ENCODE data around the gene OSBPL1A.
"Not testable (repeated sequence)": the region's sequence is repeated elsewhere in the genome, so short reads cannot be mapped to it uniquely, and the experiment has no call there.

Gene OSBPL1A

GRCh38 chr18:24396082-24396633 is 1.5 kb downstream of the OSBPL1A start:
- no peak for DNase-seq

DNA sequence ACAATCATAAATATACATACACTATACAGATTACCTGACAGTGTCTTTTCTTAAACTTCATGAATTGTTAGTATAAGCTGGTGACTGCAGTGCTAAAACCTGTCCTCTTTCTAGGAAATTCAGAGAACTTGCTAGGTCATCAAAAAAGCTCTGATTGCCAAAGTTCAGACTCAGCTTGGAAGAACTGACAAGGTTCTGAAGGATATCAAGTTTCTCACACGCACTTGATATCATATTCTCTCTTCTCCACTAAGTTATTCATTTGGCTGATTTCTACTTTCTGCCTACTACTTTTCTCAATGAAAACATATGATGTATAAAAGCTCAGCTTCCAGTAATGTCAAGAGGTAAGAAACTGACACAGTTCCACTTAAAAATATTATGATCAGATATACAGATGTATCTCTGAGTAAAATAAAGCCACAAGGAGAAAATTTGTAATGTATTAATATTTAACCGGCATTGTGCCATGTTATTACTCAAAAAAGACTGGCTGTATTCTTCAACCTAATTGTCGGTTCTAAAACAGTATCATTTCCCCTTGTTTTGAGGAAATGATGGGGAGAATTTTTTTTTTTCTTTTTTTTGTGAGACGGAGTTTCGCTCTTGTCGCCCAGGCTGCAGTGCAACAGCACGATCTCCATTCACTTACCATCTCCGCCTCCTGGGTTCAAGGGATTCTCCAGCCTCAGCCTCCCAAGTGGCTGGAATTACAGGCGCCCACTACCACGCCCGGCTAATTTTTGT is 2.4 kb downstream of the OSBPL1A start:
- no peak for DNase-seq

- DNase-seq: no peak
Measured at GRCh38 chr18:24388957-24389356, 8.7 kb downstream of the OSBPL1A start.

DNA sequence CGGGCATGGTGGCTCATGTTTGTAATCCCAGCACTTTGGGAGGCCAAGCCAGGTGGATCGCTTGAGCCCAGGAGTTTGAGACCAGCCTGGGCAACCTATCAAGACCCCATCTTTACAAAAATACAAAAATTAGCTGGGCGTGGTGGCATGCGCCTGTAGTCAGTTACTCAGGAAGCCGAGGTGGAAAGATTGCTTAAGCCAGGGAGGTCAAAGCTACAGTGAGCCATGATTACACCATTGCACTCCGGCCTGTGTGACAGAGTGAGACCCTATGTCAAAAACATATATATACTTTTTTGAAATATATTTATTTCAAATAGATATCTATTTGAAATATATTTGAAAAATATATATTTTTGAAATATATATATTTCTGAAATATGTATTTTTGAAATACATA is 10.9 kb downstream of the OSBPL1A start:
- DNase-seq: no peak

DNA sequence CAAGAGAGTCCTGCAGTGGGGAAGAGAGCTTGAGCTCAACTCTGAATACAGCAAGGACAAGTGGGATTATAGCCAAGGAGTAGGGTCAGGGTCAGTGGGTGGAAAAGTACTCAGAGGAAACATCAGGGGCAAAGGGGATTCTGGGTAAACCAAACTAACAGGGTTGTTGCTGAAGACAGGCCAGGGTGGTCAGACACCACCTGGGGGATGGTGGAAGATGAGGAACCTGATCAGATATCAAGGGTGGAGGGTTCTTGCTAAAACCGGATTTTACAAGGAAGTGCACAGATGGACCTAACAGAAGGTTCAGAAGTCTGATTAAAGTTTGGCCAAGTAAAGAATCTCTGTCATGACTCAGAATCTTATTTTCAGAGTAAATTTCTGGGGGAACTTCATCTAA is 16.5 kb downstream of the OSBPL1A start:
- DNase-seq: no peak

GRCh38 chr18:24380163-24380747 is 17.4 kb downstream of the OSBPL1A start:
- DNase-seq: no peak

GRCh38 chr18:24378598-24378997 is 19.0 kb downstream of the OSBPL1A start:
- no peak for DNase-seq

DNA sequence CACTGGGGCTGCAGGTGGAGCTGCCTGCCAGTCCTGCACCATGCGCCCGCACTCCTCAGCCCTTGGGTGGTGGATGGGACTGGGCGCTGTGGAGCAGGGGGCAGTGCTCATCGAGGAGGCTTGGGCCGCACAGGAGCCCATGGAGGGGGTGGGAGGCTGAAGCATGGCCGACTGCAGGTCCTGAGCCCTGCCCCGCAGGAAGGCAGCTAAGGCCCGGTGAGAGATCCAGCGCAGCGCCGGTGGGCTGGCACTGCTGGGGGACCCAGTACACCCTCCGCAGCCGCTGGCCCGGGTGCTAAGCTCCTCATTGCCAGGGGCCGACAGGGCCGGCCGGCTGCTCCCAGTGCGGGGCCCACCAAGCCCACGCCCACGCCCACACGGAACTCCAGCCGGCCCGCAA is 21.1 kb downstream of the OSBPL1A start:
- not testable (repeated sequence) for DNase-seq

DNA sequence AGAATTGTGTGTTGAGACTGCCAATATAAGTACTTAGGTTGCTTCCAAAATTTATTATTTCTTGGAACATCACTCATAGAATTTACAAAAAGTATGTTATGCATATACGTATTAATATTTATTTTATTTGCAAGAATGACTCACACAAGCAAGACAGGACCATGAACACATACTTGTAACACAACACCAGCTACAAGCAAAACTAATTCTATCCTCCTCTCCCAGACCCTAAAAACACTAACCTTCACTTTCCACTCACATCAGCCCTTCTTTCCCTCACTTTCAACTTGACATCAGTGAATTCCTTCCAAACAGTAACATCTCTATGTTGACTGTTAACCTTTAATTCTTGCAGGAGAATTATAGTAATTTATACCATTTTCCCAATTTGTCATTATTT is 24.3 kb downstream of the OSBPL1A start:
- DNase-seq: no peak

- DNase-seq: no peak
Measured at GRCh38 chr18:24372279-24372872, 25.2 kb downstream of the OSBPL1A start.

GRCh38 chr18:24370120-24370519 is 27.5 kb downstream of the OSBPL1A start:
- DNase-seq: no peak

DNA sequence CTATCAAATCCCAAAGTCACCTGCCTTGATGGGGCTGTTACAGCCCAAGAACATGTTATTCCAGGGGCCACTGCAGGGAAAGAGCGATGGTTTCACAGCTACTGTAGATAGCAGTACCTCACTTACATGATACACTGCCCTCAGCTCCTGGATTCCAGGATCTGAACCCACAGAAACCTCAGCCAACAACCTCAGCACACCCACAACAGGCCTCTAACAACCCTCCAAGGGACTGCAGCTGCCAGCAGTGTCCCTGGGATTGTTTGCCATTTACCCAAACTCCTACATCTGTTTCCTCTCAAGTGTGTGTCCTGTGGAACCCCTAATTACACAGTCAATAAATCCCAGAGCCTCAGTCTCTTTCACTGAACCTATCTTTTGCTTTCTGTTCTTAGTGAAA is 28.2 kb downstream of the OSBPL1A start:
- peak; percentile 69 for DNase-seq

- peak; percentile 83 for DNase-seq
Measured at GRCh38 chr18:24368749-24369148, 28.9 kb downstream of the OSBPL1A start.

DNA sequence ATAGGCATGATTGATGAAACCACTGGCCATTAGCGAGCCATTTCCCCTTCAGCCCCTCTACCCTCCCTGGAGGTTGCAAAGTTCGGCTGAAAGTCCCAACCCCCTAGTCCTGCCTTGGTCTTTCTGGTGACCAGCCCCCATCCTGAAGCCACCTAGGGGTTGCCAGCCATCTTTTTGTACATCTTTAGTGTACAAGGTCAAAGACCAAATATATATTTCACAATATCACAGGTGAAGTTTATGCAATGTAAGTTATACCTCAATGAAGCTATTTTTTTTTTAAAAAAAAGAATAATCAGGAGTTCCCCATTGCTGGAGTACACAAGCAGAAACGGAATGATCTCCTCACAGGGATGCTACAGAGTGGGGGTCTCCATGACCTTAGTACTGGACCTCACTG is 31.3 kb downstream of the OSBPL1A start:
- no peak for DNase-seq

DNA sequence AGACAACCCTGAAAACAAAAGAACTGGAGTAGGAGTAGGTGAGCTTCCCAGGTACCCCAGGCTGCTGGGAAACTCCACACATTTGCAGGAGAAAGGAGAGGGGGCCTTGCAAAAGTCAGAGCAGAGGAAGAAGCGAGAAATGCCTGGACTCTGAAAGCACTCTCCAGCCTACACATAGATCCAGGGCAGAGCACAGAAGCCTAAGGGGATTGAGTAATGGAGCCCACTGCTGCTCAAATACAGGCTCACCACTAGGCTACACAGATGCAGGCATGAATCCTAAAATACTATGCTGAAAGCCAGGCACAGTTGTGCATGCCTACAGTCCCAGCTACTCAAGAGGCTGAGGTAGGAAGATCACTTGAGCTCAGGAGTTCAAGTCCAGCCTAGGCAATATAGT is 33.4 kb downstream of the OSBPL1A start:
- no peak for DNase-seq

DNA sequence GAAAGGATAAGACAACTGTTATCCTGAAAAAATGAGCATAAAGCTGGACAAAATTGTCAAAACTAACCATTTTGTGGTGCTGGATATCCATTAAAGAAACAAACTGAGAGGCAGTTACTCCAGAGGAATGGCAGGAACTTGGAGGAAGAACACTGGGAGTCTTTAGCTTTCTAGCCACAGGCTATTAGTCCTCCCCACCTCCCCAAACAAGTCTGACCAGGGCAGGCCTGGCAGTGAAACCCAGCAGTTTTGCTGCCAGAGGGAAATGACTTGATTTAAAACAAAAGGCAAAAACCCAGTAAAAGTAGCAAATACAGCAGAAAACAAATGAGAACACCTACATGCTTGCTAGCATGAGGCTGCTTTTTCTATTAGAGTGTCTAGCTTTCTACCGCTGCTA is 34.9 kb downstream of the OSBPL1A start:
- DNase-seq: no peak

DNA sequence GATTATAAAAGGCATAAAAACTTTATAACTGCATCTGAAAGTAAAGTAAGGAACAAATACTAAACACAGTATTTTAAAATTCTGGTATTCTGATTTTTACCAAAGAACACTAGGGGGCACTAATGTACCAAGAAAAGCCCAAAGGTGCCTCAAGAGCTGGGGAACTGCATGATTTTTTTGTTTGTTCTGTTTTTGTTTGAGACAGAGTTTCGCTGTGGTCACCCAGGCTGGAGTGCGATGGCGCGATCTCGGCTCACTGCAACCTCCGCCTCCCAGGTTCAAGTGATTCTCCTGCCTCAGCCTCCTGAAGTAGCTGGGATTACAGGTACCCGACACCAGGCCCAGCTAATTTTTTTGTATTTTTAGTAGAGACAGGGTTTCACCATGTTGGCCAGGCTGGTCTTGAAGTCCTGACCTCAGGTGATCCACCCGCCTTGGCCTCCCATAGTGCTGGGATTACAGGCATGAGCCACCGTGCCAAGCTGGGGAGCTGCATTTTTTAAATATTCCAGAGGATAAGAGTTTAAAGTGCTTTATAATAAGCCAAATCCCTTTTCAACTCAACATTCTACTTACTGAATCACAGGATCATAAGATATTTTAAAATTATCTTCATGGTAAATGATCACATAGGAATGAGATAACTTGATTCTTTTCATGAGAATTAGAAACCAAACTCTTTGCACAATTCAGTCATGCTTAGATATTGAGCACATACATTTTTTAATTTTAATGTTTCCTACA is 37.7 kb downstream of the OSBPL1A start:
- DNase-seq: peak; percentile 9

- no peak for DNase-seq
Measured at GRCh38 chr18:24354278-24354677, 43.3 kb downstream of the OSBPL1A start.

GRCh38 chr18:24346254-24346653 is 51.4 kb downstream of the OSBPL1A start:
- DNase-seq: no peak

- no peak for DNase-seq
Measured at GRCh38 chr18:24344509-24344908, 53.1 kb downstream of the OSBPL1A start.

DNA sequence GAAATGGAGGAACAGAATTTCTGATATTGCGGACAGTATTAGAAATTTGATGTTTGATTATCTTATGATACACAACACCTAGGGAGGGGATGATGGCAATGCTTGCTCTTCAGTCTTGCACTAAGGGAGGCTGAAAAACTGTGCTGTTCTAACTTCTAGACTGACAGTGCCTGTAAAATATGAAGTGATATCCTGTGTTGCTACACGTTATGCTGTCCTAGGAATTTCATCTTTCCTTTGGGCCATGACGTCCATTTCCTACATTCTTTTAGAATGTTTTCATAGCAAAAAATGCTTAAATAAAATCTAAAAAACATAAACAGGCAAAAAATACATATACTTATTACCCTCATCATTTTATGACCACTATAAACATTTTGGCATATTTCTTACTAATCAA is 55.3 kb downstream of the OSBPL1A start:
- no peak for DNase-seq

GRCh38 chr18:24341361-24341760 is 56.3 kb downstream of the OSBPL1A start:
- no peak for DNase-seq

- DNase-seq: no peak
Measured at GRCh38 chr18:24333084-24333483, 64.5 kb downstream of the OSBPL1A start.

Data from stimulated activated CD4-positive, alpha-beta T cell treated with anti-CD3 and anti-CD28 coated beads, Interleukin-1b, Interleukin-23, amount 100 ng/mL, for 48 hours (primary cell).